ENCODE results near the gene REPS2.

Gene REPS2

DNA sequence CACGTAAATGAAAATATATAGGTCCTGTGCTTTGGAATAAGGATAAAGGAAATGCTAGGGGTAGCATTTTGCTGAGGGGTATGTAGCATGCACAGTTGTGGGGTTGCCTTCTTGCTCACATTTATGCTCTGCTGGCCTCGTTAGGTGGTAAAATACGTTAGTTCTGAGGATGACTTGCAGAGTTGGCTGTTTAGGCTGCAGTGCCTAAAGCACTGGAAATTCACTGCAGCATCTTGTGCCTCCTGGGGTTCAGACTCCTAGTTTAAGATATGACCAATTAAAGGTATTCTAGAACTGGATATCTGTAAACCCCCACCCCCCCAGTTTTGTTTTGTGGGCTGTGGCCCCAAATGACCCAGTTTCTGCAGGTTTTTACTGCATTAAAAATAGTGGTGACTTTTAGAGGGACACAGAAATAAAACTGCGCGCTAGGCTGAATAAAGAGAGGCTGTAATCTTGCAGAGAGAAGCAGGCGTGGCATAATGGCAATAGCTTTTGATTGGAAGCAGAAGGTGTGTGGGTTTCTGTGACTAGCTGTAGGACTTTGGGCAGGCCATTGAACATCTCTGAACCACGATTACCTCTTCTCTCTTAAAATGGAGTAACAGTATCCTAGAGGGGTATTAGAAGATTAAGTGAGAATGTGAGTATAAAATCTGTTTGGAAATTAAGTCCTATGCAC is 79.3 kb downstream of the REPS2 start:
- Histone ChIP-seq H3K27me3 (ENCODE audit: control insufficient read depth in 3 of 3, insufficient read depth in 3 of 3, low read depth in 1 of 3, low read length in 3 of 3) (peaks cover 0 to 46% (median 0%) of the 10 kb centered on the region in 3 experiments), H3K27ac (replicated peaks; ENCODE audit: low read length) (no peak overlapping the region), H3K9ac (ENCODE audit: low read depth, low read length, poor library complexity) (no peak overlapping the region), H3K4ac (ENCODE audit: low read length) (no peak overlapping the region), H2BK12ac (ENCODE audit: low read length) (no peak overlapping the region), H2AK5ac (ENCODE audit: low read depth, low read length) (no peak overlapping the region), H2BK120ac (ENCODE audit: low read depth, low read length) (no peak overlapping the region), H3K9me3 (replicated peaks in 1 of 2; ENCODE audit: control insufficient read depth in 2 of 2, insufficient read depth in 1 of 2, low read depth in 1 of 2, low read length in 2 of 2) (no peaks in the 10 kb centered on the region), H4K8ac (ENCODE audit: low read depth, low read length) (no peak overlapping the region), H4K91ac (ENCODE audit: low read depth, low read length, poor library complexity) (no peak overlapping the region), H3K18ac (ENCODE audit: low read length) (no peak overlapping the region), H2BK15ac (ENCODE audit: low read length) (no peak overlapping the region), H2AFZ (ENCODE audit: low read length) (no peak overlapping the region), H3K23ac (ENCODE audit: low read depth, low read length, poor library complexity) (no peak overlapping the region), H3K4me3 (ENCODE audit: low read length in 2 of 2) (no peak overlapping the region), H3K36me3 (replicated peaks in 1 of 2; ENCODE audit: control insufficient read depth in 2 of 2, insufficient read depth in 2 of 2, low read length in 2 of 2) (no peaks in the 10 kb centered on the region), H3K14ac (ENCODE audit: low read length) (no peak overlapping the region), H2BK5ac (ENCODE audit: low read length) (no peak overlapping the region), H3K79me1 (ENCODE audit: low read depth, low read length) (no peaks in the 10 kb centered on the region), H3K4me1 (ENCODE audit: control insufficient read depth in 2 of 2, insufficient read depth in 1 of 2, low read depth in 1 of 2, low read length in 2 of 2) (no peaks in the 10 kb centered on the region), H3K4me2 (ENCODE audit: insufficient read depth, low read length, poor library complexity, severe bottlenecking) (no peak overlapping the region)
- WGBS, 2 donors (ENCODE audit: extremely low coverage in 2 of 2, insufficient read length in 2 of 2, insufficient replicate concordance in 1 of 2), result no CpG with 5 or more reads among the region's 7 CpGs
- no peak for DNase-seq (ENCODE audit: low spot score)

DNA sequence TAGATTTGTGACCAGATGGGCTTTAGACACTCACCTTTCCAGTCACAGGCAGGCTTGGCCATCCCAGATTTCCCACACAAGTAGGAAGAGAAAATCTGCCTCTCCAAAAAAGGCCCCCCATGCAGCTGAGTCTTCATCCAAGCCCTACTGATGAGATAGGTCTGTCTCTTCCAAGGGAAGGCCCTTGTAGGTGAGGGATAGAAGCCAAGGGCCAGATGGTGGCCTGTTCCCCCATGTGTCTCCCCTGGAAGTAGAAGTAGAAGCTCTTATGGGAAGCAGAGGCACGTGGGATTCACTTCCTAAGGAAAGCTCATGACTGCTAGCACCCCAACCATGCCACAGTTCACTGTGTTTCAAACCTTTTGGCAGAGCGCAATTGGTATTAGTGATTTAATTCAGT is 81.5 kb downstream of the REPS2 start:
- Histone ChIP-seq H4K91ac (ENCODE audit: low read depth, low read length, poor library complexity) (no peak overlapping the region), H3K4me3 (ENCODE audit: low read length in 2 of 2) (no peak overlapping the region), H3K4ac (ENCODE audit: low read length) (no peak overlapping the region), H3K18ac (ENCODE audit: low read length) (no peak overlapping the region), H3K4me2 (ENCODE audit: insufficient read depth, low read length, poor library complexity, severe bottlenecking) (no peak overlapping the region), H2BK15ac (ENCODE audit: low read length) (no peak overlapping the region), H2AK5ac (ENCODE audit: low read depth, low read length) (no peak overlapping the region), H3K4me1 (ENCODE audit: control insufficient read depth in 2 of 2, insufficient read depth in 1 of 2, low read depth in 1 of 2, low read length in 2 of 2) (no peaks in the 10 kb centered on the region), H3K27me3 (ENCODE audit: control insufficient read depth in 3 of 3, insufficient read depth in 3 of 3, low read depth in 1 of 3, low read length in 3 of 3) (peaks cover 0 to 40% (median 0%) of the 10 kb centered on the region in 3 experiments), H3K27ac (replicated peaks; ENCODE audit: low read length) (no peak overlapping the region), H3K9ac (ENCODE audit: low read depth, low read length, poor library complexity) (no peak overlapping the region), H3K9me3 (replicated peaks in 1 of 2; ENCODE audit: control insufficient read depth in 2 of 2, insufficient read depth in 1 of 2, low read depth in 1 of 2, low read length in 2 of 2) (no peaks in the 10 kb centered on the region), H3K36me3 (replicated peaks in 1 of 2; ENCODE audit: control insufficient read depth in 2 of 2, insufficient read depth in 2 of 2, low read length in 2 of 2) (no peaks in the 10 kb centered on the region), H3K23ac (ENCODE audit: low read depth, low read length, poor library complexity) (no peak overlapping the region), H2BK5ac (ENCODE audit: low read length) (no peak overlapping the region), H2BK12ac (ENCODE audit: low read length) (no peak overlapping the region), H3K14ac (ENCODE audit: low read length) (no peak overlapping the region), H3K79me1 (ENCODE audit: low read depth, low read length) (no peaks in the 10 kb centered on the region), H2BK120ac (ENCODE audit: low read depth, low read length) (no peak overlapping the region), H2AFZ (ENCODE audit: low read length) (no peak overlapping the region), H4K8ac (ENCODE audit: low read depth, low read length) (no peak overlapping the region)
- DNase-seq (ENCODE audit: low spot score), result no peak
- no CpG with 5 or more reads among the region's 2 CpGs for WGBS, 2 donors (ENCODE audit: extremely low coverage in 2 of 2, insufficient read length in 2 of 2, insufficient replicate concordance in 1 of 2)

DNA sequence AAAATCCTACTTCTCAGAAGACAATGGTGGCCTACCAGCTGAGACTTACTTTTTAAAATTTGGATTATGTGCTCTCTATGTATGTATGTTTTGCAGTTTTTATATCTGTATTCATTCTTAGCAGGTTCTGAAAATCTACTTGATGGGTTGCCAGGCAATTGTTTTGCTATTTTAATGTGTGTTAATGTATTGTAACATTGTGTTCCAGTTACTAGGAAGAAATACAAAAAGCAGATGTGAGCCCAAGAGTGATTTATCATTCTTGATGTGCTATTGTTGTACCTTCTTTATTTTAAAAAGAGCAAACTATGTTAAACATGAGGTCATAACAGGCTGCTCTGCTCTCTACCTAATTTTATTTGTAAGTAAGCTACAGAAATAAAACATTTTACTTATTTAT is 81.9 kb downstream of the REPS2 start:
- Histone ChIP-seq H3K9ac (ENCODE audit: low read depth, low read length, poor library complexity) (no peak overlapping the region), H2BK5ac (ENCODE audit: low read length) (no peak overlapping the region), H3K27ac (replicated peaks; ENCODE audit: low read length) (no peak overlapping the region), H2BK12ac (ENCODE audit: low read length) (no peak overlapping the region), H4K91ac (ENCODE audit: low read depth, low read length, poor library complexity) (no peak overlapping the region), H3K4ac (ENCODE audit: low read length) (no peak overlapping the region), H2AK5ac (ENCODE audit: low read depth, low read length) (no peak overlapping the region), H2BK15ac (ENCODE audit: low read length) (no peak overlapping the region), H2BK120ac (ENCODE audit: low read depth, low read length) (no peak overlapping the region), H3K14ac (ENCODE audit: low read length) (no peak overlapping the region), H3K23ac (ENCODE audit: low read depth, low read length, poor library complexity) (no peak overlapping the region), H3K9me3 (replicated peaks in 1 of 2; ENCODE audit: control insufficient read depth in 2 of 2, insufficient read depth in 1 of 2, low read depth in 1 of 2, low read length in 2 of 2) (no peaks in the 10 kb centered on the region), H2AFZ (ENCODE audit: low read length) (no peak overlapping the region), H4K8ac (ENCODE audit: low read depth, low read length) (no peak overlapping the region), H3K18ac (ENCODE audit: low read length) (no peak overlapping the region), H3K4me1 (ENCODE audit: control insufficient read depth in 2 of 2, insufficient read depth in 1 of 2, low read depth in 1 of 2, low read length in 2 of 2) (no peaks in the 10 kb centered on the region), H3K36me3 (replicated peaks in 1 of 2; ENCODE audit: control insufficient read depth in 2 of 2, insufficient read depth in 2 of 2, low read length in 2 of 2) (no peaks in the 10 kb centered on the region), H3K4me3 (ENCODE audit: low read length in 2 of 2) (no peak overlapping the region), H3K4me2 (ENCODE audit: insufficient read depth, low read length, poor library complexity, severe bottlenecking) (no peak overlapping the region), H3K79me1 (ENCODE audit: low read depth, low read length) (no peaks in the 10 kb centered on the region), H3K27me3 (ENCODE audit: control insufficient read depth in 3 of 3, insufficient read depth in 3 of 3, low read depth in 1 of 3, low read length in 3 of 3) (peaks cover 0 to 45% (median 0%) of the 10 kb centered on the region in 3 experiments)
- no peak for DNase-seq (ENCODE audit: low spot score)

DNA sequence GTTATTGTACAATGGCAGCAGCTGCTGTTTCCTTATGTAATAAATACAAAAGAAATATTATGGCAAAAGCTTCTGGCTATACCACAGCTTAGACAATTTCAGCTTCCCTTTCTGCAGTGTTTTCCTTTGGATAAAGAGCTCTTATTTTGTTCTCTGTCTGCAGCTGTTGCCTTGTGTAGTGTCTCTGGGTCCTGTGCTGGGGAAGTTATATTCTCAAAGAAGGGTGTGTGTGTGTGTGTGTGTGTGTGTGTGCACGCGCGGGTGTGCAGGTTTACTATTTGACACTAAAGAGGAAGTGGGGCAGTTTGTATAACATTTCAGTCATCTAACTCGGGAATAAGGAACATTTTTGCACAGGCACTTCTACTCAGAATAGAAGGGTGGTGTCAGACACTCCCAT is 83.6 kb downstream of the REPS2 start:
- Histone ChIP-seq H3K9me3 (replicated peaks in 1 of 2; ENCODE audit: control insufficient read depth in 2 of 2, insufficient read depth in 1 of 2, low read depth in 1 of 2, low read length in 2 of 2) (no peaks in the 10 kb centered on the region), H4K91ac (ENCODE audit: low read depth, low read length, poor library complexity) (no peak overlapping the region), H3K79me1 (ENCODE audit: low read depth, low read length) (no peaks in the 10 kb centered on the region), H3K14ac (ENCODE audit: low read length) (no peak overlapping the region), H3K4me2 (ENCODE audit: insufficient read depth, low read length, poor library complexity, severe bottlenecking) (no peak overlapping the region), H3K18ac (ENCODE audit: low read length) (no peak overlapping the region), H3K9ac (ENCODE audit: low read depth, low read length, poor library complexity) (no peak overlapping the region), H2AFZ (ENCODE audit: low read length) (no peak overlapping the region), H3K4ac (ENCODE audit: low read length) (no peak overlapping the region), H2BK5ac (ENCODE audit: low read length) (no peak overlapping the region), H3K23ac (ENCODE audit: low read depth, low read length, poor library complexity) (no peak overlapping the region), H3K4me3 (ENCODE audit: low read length in 2 of 2) (no peak overlapping the region), H3K36me3 (replicated peaks in 1 of 2; ENCODE audit: control insufficient read depth in 2 of 2, insufficient read depth in 2 of 2, low read length in 2 of 2) (no peaks in the 10 kb centered on the region), H2BK15ac (ENCODE audit: low read length) (no peak overlapping the region), H3K27me3 (ENCODE audit: control insufficient read depth in 3 of 3, insufficient read depth in 3 of 3, low read depth in 1 of 3, low read length in 3 of 3) (peaks cover 0 to 47% (median 0%) of the 10 kb centered on the region in 3 experiments), H4K8ac (ENCODE audit: low read depth, low read length) (no peak overlapping the region), H3K27ac (replicated peaks; ENCODE audit: low read length) (no peak overlapping the region), H2BK12ac (ENCODE audit: low read length) (no peak overlapping the region), H2BK120ac (ENCODE audit: low read depth, low read length) (no peak overlapping the region), H3K4me1 (ENCODE audit: control insufficient read depth in 2 of 2, insufficient read depth in 1 of 2, low read depth in 1 of 2, low read length in 2 of 2) (no peaks in the 10 kb centered on the region), H2AK5ac (ENCODE audit: low read depth, low read length) (no peak overlapping the region)
- no CpG with 5 or more reads among the region's 4 CpGs for WGBS, 2 donors (ENCODE audit: extremely low coverage in 2 of 2, insufficient read length in 2 of 2, insufficient replicate concordance in 1 of 2)
- DNase-seq (ENCODE audit: low spot score), result no peak
